Left hindlimb (tissue), 1 donor: ENCODE results near the gene GUK1.
"Not testable (repeated sequence)": the region's sequence is repeated elsewhere in the genome, so short reads cannot be mapped to it uniquely, and the experiment has no call there.

Source experiments
- DNase-seq: peaks from one replicate; pipeline ENCODE4 v3.0.0-alpha.2; 2018

Gene GUK1

DNA sequence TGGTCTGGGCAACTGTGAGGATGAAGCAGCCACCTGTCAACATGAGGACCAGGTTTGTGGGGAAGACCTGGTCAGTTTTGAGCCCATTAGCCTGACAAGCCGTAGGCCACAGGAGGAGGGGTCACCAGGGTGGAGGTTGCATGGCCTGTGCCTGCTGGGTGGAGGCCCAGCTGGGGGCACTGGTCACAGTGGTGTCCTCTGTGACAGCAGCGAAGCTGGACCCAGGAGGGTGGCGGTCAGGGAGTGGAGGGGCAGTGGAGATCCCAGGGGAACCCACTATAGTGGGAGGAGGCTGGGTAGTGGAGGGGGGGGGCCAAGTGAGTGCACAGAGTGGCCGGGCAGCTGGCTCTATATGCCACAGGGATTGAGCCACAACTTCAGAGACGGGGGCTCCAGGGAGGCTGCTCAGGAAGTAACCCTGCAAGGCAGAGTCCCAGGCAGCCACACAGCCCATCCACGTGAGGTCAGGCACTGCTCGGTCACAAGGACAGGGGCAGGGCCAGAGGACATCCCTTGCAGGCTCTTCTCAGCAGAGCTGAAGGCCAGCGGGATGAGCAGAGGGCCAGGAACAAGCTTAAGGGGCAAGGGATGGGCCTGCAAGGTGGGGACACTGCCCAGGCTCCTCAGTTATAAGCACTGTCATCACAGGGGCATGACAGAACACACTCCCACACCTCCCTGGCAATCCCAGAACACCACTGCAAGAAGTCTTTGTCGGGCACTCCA, 34.6 kb upstream of the GUK1 start:
- DNase-seq, result no peak

DNA sequence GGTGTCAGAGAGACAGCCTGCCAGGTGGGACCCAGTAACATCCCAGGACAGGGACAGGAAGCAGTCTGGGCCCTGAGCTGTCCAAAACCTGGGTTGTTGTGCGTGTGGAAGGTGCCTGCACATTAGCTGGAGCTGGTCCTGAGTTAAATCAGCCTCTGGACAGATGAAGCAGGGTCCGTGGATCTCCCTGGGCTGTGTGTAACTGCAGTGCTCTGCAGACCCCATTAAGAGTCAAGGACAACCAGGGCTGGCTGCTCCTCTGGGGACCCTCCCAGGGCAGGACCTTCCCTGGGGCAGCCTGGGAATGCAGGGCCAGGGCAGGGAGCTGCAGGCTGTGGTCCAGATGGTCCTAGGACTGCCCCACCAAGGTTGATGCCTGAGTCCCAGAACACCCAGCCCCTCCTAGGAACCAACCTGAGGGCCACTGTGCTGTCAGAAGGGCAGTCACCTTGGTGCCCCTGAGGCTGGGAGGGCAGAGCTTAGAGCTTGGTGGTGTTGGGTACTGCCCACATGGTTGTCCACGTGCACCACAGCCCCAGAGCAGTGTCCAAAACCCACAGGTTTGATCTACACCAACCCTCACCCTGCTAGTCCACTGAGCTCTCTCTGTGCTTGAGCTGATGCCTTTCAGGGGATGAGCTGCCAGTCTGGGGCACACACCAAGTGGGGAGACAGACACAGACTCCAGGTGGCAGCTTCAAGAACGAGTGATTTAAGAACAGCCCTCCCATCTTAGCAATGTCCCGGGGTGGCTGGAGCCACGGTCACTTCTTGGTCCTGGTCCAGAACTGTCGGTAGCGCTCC, 33.9 kb upstream of the GUK1 start:
- DNase-seq, result no peak

DNA sequence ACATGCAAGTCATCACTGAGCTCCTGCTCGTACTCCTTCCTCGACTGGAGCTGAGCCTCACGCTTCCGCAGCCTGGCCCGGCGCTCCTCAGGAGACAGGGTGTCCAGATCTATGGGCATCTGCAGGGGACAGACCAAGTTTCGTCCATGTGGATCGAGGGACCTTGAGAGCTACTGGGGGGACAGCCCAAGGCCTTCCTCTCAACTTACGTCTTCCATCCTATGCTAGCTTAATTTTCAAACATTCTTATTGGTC, 33.4 kb upstream of the GUK1 start:
- DNase-seq, result no peak

DNA sequence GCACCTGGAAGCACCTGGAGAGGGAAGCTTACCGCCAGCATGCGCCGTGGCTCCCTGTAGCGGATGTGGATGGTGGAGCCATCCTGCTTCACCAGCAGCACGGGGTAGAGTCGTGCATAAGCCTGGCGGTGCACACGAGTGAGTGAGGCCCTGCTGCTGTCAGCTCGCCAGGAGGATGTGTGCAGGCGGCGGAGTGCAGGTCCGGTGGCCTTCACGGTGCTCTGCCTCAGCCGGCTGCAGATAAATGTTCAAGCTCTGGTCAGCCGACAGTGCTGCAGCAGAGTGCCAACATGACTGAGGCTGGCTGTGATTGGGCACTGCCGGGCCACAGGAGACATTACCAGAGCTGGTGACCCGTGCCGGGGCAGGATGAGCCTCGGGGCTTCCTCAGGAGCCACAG, 32.4 kb upstream of the GUK1 start:
- no peak for DNase-seq

DNA sequence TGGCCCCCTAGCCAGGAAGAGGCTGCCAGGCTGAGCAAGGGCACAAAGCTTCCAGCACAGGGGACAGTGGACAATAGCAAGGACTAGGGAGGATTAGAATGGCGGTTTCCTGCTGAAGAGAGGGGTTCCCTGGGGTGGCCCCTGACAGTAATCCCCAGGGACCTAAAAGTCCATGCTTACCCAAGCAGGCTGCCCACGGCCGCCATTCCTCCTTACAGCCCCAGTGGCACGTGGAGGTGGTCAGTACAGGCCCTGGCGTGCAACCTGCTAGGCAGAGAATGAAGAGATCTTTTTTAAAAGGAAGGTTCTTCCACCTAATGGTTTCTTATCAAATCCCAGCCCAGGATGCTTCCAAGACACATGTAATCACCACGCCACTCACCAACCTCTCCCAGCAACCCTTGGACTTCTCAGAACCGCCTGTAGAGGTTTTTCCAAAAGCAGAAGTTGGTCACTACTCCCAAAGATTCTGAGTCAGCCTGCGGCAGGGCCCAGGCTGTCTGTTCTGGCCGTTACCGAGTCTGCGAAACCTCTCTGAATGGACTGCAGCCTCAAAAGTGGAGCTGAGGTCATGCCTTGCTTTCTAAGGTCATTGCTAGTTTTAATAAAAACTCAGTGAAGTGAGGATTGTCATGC, 31.9 kb upstream of the GUK1 start:
- DNase-seq, result no peak

DNA sequence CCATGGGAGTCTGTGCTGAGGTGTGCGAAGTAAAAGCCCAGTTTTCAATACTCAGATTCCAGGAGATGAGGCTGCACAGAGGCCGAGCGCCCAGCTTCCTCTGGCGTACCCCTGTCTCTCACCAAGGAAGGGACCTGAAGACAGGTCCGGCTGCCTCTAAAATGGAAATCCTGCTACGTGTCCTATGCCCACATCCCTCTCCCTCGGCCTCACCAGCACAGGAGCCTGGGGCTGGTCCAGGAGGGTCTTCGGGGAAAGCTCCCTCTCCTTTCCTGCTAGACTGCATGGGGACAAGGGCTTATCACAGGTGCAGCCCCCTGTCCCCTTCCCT, 31.4 kb upstream of the GUK1 start:
- no peak for DNase-seq

DNA sequence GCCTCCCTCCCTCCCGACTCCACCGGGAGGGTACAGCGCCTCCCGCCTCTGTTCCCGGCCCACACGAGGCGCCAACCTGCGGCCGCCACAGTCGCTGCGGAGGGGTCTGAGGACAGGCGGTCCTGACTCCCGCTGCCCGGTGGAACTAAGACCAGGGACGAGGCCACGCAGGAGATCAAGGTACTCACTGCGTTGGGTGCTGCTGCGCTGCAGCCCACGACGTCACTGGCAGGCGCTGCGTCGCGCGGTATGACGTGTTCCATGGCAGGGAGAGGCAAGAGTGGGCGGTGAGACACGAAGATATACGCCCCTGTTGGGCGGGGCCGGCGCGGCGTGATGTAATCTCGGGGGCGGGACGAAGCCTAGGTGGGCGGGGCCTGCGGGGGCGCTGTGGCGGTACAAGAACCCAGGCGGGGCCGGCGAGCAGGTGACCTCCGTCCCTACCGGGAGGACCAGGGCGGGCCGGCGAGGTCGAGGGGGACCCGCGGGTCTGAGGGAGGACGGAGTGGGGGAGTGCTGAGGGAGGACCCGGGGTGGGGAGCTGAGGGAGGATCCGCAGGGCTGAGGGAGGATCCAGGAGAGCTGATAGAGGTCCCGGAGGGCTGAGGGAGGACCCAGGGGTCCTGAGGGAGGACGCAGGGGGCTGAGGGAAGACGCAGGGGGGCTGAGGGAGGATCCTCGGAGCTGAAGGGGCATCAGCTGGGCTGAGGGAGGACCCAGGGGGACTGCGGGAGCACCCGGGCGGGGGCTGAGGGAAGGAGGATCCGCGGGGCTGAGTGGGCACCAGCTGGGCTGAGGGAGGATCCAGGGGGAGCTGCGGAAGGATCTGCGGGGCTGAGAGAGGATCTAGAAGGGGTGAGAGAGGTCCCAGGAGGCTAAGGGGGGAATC, 30.8 kb upstream of the GUK1 start, which contains the start of gene MRPL55:
Gene MRPL55, minus strand, starts transcription at position 227 of the 889 bp plus-strand sequence. CDS start 1,039 bp downstream, outside the sequence.
- peak; percentile 99 for DNase-seq

DNA sequence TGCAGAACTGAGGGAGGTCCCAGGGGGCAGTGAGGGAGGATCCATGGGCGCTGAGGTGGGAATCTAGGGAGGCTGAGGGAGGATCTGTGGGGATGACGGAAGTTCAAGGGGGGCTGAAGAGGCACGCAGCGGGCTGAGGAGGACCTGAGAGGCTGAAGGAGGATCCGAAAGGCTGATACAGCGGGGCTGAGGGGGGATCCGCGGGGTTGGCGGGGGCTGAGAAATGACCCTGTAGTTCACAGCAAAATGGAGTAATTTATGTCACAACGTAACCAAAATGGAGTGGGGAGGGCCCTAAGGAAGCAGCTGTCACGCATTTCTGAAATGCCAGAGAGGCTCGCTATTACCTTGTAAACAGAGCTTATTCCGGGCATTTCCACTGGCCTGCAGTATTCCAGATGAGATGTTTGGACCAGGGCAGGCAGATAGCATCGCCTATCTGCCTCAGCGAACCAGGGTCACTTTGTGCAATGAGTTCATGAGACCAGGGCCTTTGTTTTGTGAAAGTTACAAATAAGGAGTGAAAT, 30.1 kb upstream of the GUK1 start:
- DNase-seq, result no peak

DNA sequence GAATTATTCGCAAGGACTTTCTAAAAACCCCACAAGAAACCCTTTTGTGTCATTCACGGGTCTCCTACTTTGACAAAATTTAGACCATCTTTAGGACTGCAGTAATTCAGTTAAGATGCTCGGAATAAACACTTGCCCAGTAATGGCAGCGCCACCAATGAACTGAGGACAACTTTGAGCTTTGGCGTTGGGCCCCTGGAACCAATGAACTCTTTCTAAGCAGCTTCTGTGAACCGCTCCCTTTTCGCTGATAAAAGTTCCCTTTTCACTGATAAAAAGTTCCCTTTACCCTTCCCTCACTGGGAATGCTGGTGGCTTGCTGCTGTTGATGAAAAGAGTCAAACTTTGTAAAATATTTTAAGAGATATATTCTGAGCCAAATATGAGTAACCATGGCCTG, 29.5 kb upstream of the GUK1 start:
- DNase-seq, result no peak

DNA sequence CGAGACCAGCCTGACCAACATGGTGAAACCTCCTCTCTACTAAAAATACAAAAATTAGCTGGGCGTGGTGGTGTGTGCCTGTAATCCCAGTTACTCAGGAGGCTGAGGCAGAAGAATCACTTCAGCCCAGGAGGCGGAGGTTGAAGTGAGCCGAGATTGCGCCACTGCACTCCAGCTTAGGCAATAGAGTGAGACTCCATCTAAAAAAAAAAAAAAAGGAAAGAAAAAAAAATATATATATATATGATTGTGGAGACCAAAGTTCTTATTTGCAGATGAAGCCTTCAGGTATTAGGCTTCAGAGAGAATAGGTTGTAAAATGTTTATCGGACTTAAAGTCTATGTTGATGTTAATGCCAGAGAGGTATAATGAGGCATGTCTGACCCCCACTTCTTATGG, 28.8 kb upstream of the GUK1 start:
- not testable (repeated sequence) for DNase-seq

DNA sequence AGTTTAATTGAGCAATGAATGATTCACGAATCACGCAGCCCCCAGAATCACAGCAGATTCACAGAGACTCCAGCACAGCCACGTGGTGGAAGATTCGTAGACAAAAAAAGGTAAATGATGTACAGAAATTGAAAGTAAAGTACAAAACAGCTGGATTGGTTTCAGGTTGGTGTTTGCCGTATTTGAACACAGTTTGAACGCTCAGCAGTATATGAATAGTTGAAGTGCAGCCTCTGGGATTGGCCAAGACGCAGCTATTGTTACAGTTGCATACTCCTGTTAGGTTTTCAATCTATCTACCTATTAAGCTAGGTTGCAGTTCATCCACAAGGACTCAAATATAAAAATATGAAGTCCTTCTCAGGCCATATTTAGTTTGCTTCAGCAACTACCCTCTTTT, 27.9 kb upstream of the GUK1 start:
- DNase-seq, result no peak

DNA sequence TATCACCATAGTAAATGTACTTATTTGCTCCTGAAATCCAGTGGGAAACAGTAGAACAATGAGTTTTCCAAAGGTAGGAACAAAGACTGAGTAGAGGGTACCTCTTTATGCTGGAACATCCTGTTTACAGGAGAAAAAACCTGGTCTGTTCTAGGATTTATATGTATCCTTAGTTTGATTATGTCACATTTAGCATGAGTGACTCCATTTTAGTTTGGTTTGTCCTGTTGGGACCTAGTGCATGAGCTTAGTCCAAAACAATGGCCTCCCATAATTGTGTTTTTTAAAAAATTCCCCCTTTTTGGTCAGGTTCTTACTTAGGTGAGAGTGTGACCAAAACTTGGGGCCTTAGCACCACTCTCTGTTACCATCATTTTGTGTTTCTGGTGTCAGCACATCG, 27.5 kb upstream of the GUK1 start:
- DNase-seq, result no peak

DNA sequence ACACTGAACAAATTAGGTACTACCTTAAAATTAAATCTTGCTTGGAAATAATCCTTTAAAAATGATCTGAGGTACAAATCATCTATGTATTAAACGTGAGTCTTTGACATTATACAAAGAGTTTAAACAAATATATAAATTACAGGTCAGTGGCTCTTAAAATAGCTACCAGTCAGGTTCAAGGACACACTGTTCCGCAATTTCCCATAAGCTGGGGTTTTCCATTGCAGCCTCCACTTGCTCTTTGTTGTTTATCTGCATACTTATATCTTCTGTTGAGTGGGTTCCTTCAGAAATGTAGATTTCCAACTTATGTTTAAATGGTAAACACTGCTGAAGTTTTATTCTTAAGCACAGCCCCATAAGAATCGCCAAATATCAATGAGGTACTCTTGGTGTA, 25.3 kb upstream of the GUK1 start:
- no peak for DNase-seq

DNA sequence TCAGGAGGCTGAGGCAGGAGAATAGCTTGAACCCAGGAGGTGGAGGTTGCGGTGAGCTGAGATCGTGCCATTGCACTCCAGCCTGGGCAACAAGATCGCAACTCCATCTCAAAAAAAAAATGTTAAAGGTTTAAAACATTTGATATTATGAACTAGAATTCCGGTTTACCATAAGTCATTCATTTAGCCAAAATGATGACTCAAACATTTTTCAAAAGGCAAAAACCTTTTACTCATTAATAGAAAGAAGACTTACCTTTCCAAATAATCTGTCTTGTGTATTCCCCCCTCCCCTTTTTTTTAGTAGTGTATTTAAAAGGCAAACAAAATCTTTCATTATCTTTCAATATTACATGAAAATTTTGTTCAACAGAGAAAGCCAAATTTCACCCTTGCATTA, 22.7 kb upstream of the GUK1 start:
- no peak for DNase-seq

DNA sequence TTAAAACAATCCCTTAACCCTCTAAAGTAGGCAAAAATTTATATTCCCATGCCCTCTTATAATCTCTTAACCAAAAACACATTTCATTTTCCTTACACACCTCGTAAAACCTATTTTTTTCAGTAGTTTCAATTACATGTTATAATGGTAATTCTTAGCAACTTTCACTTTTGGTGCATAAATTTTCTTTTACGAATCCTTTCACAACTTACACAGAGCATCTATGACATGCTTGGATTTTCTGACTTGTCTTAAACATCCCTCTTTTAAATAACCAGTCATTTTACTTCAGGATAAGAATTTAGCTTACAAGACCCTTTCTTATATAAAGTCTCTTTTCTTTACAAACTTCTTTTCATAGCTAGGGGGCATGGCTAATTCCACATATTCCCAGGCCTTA, 22.0 kb upstream of the GUK1 start:
- DNase-seq, result no peak

DNA sequence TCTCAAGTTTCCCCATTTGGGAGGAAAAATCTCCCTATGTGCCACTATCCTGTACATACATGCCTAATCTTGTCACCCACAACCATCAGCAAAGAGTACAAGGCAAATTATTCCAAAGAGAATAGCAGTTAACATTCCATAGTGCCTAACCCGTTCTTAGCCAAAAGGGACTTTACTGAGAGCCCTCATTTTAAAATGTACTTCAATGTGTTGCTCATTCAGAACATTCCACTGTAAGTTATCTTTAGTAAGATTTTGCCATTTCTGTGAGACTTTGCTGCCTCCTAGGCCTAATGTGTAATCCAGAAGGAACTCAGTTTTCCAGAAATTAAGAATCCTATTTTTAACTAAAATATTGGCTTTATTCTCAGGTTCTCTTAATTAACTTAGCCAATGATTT, 19.7 kb upstream of the GUK1 start:
- no peak for DNase-seq

DNA sequence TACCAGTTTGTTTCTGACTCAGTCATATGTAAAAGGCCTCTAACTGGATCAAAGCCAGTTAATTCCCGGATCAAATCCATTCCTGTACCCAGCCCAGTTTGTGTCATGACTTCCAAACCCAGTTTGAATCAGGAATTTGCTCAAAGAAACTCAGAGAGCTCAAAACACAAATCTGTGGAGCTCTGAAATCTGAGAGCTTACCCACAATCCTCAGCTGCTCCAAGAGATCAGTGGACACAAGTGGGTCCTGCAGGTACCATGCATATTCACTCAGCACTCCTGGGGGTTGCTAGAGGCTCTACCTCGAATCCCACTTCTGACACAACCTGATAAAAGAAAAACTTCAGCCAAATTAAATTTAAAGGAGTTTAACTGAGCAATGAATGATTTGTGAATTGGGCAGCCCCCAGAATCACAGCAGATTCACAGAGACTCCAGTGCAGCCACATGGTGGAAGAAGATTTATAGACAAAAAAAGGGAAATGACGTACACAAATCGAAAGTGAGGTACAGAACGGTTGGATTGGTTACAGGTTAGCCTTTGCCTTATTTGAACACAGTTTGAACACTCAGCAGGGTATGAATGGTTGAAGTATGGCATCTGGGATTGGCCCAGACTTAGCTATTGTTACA, 19.1 kb upstream of the GUK1 start:
- no peak for DNase-seq

DNA sequence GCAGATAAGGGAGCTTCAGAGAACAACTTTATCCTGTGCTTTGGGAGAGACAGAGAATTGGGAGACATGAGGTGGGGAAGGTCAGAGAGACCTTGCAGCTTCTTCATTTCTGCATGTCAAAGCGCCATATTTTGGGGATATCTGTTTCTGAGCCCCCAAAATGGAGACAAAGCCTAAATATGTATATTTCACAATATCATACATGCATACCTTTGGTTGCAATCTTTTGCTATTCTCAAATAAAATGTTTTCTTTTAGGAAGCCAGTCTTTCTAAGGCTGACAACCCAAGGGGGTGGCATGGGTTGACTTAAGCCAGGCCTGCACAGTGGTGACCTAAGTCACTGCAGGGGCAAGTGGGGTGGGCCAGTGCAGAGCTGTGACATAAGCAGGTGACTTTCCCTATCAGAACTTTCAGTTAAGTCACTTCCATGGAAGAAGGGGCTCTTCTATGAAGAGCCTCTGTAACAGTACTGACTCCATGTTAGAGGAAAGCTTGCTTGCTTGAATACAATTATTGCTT, 17.1 kb upstream of the GUK1 start:
- no peak for DNase-seq

DNA sequence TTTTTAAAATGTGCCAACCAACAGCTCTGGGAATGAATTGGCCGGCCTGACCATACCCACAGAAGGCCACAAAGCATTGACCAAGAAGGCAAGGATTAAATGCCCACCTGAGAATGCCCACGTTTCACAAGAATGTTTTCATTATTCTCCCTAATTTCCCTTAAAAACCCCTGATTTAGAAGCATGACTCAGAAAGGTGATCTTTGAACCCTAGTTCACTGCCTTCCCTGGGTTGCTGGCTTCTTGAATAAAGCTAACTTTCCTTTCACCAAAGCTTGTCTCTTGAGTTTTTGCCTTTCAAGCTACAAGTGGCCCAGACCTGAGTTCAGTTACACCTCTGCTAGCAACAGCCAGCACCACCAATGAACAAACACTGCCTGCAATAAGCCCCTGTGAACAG, 16.6 kb upstream of the GUK1 start:
- DNase-seq, result no peak

DNA sequence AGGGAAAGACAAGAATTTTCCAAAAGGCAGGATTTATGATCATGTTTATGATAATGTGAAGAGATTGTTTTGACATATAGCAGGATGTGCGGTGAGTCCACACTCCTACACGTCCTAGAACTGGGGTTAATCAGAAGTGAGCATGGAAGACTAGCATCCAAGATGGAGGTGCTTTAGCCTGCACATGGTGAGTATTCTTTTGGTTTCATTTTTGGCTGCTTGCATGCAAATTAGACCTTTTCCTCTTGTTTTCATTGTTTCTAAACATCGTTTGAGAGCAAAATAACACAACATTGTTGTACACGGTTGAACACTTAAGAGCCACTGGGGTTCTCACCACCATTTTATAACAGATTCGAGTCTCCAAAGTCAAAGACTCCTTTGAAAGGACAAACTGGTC, 14.9 kb upstream of the GUK1 start:
- DNase-seq, result no peak

DNA sequence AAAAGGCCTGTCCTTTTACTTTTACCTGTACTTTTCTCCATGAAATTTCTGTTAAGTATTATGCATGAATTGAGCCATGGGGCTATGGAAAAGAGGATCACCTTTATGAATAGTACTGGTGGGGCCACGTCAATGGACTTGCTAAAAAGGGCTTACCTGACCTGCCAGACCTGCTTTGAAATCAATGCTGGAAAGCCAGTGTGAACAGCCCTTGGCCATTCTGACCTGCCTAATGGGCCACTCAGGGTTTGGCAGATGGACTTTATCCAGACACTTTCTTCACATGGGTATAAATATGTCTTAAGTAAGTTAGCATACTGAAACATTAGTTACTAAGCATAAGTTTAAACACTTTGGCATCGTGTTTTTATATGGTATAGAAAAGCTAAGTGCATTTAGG, 8.3 kb upstream of the GUK1 start:
- DNase-seq, result no peak

DNA sequence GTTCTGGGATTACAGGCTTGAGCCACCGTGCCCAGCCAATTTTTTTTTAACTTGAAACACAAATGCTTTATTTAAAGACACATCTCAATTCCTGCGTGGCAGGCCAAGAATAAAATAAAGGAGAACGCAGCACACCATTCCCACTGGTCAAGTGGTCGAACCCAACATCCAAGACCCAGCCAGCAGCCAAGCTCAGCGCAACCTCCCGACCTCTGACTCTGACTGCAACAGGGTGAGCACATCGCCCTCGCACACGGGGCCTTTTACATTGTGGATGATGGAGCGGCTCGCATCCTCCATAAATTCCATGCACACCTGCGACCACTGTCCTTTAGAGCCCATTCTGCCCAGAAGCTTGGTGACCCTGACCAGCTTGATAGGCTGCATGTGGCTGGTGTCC, 5.5 kb upstream of the GUK1 start:
- DNase-seq, result no peak
